GM10847 (cell line): ENCODE data around the gene MYO5B.

ENCODE experiments used
- POLR2A ChIP-seq: IDR thresholded peaks from 2 replicates; pipeline ENCODE4 v1.6.1; 2011; ENCODE audit not compliant: insufficient read length; ENCODE audit errors: extremely low read depth

Gene MYO5B

DNA sequence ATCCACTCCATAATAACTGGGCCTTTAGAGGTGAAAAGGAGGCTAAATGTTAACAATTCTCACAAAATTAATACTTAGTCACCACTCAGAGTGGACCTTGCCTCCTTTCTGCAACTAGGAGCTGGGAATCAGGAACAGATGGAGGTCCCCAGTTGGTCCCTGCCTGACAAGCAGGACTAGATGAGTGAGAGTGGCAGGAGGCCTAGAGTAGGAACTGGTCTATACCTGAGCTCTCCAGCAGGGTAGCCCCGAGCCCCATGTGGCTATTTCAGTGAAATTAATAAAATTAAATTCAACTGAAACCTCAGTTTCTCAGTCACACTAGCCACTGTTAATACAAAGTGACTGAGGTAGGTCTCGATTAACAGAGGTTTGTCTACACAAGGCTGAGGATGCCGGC, 150.5 kb downstream of the MYO5B start:
- no peak for TF ChIP-seq POLR2A

DNA sequence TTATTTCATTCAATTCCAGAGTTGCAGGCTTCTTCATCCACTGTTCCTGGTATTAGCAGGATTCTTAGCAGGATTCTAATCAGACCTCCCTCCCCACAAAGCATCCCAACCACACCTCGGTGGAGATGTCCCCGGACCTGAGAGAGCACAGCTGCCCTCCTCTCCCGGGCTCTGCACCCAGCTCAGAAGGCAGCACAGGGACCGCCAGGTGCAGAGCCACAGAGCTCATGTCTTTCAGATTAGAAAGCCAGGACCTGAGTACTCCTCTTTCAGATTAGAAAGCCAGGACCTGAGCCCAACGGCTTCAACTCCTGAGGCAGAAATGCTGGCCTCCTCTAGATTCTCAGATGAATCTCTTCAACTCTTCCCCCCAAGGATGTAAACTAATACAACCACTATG, 152.3 kb downstream of the MYO5B start:
- TF ChIP-seq POLR2A: no peak

DNA sequence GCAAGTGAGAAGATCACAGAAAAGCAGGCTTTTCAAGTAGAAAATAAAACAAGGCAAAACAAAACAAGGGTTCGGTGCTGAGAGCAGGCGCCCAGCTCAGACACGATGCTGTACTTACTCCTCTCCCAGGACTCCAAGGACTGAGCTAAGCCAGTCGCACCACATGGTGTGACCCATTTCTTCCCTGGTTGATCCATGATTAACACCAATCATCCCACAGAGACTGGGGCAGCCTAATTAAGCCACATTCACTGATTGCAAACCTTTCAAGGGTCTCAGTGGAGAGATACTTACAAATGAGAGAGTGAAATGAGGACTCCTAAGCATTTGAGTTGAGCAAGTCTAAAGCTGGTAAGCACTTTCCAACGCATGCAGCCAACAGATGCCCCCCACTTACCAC, 155.2 kb downstream of the MYO5B start:
- no peak for TF ChIP-seq POLR2A

DNA sequence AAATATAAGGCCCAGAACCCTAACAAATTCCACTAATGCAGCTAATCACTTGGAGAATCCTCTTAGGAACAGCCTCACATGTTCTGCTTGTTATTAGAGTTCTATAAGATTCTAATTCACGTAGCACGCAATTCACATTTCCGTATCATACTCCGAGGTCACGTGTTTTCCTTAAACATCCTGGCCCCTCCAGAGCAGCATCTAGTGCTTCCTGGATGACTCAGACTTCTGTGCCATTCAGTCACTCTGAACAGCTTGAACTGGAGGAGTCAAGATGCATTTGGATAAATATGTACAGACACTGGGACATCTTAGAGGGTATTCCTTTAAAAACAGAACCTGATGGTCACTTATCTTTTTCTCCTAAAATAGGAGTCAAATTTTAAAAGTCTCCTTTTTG, 156.5 kb downstream of the MYO5B start:
- TF ChIP-seq POLR2A: no peak

DNA sequence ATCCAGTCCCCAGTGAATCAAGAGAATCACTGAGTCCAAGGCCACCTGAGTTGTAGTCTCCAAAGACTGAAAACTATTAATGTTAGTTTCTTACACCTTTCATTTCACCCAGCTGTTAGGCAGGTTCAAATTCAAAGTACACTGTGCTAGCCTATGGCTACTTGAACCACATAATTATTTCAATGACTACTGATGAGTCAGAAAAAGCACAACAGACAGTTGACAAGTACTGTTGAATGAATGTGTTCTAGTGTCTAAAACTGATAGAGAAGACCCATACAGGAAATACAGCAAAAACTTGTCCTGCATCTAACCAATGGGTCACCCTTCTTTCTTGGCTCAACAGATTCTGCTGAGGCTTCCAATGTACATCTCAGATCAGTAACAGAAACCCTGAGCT, 160.9 kb downstream of the MYO5B start:
- TF ChIP-seq POLR2A: no peak

DNA sequence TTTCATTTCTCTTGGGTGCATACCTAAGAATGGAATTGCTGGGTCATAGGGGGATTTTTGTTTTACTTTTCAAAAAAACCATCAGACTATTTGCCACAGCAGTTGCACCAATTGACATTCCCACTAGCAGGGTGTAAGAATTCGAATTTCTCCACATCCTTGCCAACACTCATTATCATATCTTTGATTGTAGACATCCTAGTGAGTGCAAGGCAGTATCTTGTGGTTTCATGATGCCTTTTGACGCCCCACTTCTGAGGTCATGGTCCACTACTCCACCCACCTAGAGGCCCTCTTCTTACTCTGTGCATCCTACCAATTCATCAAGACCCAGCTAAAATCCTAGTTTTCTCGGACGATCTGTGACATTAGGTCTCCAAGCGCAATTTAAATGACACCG, 161.9 kb downstream of the MYO5B start:
- TF ChIP-seq POLR2A: no peak

DNA sequence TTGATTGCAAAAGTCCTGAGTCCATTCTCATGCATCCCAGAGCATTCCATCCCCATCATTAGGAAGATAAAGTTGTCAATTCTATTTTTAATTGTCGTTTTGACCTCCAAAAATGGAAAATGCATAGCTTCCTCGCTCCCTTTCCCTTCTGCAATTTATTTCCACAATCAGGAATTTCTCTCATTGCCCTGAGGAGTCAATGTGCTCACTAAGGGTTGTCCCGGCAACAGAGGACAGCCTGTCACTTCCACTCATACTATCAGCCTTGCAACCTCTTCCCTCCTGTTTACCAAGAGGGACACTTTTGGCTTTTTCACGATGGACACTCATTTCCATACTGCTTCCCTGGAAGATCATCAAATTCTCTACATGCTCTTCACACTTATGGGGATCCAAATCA, 164.8 kb downstream of the MYO5B start:
- TF ChIP-seq POLR2A: no peak

DNA sequence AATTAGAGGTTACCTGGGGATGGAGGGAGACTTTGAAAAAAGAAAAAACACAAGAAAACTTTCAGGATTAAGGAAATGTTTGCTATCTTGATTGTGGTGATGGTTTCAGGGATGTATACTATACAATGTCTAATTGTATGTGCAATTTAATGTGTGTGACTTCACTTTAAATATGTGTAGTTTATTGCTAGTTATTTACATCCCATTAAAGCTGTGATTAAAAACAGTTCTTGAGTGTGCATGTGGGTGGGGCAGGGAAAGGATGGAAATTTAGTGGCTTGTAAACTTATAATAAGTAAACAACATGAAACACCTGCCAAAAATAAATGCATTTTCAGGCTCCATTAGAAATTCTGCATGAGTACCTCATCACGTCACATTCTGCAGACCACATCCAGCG, 167.0 kb downstream of the MYO5B start:
- no peak for TF ChIP-seq POLR2A

DNA sequence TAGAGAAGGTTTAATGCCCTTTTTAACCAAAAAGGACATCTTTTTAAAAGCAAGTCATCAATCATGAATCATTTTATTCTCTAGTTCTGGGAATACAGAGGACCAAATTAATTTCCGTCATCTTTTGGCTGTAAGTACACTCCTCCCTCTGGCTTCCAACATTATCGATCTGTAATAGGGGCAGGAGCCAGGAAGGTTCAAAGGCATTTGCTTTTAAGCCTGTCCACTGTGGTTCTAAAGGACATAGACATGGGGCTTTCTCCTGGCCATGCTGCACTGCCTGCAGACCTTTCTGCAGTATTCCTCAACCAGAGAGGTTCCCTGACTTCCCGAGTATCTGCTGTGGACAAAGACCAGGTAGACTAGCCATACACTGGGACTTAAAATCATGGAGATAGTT, 170.5 kb downstream of the MYO5B start:
- TF ChIP-seq POLR2A: no peak

DNA sequence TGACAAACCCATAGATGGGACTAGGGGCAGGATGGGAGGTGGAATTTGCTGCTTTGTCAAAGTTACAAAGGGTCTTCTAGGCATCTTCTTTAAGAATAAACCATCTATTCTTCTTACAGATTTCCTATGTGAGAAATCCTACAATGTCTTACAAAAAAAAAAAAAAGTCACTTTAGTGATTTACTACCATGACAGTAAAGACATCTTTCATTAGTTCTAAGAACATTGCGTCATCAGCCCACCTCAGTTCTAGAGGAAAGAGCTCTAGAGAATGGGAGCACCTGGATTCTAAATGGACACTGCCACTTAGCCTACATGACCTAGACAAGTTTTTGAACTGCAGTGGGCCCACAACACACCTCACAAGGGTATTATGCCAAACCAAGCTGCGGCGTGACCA, 172.0 kb downstream of the MYO5B start:
- no peak for TF ChIP-seq POLR2A

DNA sequence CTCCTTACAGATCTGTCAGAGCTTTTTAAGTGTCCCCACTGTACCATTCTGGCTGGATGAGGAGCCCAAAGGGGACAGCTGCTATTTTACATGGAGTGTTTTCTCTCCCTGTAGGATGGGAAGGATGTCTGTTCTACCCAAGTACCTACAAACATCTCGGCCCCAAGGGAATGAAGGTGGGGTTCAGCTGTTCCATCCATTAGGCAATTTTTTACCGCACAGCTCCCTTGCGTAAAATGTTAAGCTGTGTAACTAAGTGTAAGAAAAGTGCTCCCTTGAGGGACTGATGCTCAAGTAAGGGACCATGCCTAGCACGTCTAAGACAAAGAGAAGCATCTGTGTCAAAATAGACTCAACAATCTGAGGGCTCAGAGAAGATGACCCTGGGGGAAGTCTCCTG, 180.3 kb downstream of the MYO5B start:
- TF ChIP-seq POLR2A: no peak

DNA sequence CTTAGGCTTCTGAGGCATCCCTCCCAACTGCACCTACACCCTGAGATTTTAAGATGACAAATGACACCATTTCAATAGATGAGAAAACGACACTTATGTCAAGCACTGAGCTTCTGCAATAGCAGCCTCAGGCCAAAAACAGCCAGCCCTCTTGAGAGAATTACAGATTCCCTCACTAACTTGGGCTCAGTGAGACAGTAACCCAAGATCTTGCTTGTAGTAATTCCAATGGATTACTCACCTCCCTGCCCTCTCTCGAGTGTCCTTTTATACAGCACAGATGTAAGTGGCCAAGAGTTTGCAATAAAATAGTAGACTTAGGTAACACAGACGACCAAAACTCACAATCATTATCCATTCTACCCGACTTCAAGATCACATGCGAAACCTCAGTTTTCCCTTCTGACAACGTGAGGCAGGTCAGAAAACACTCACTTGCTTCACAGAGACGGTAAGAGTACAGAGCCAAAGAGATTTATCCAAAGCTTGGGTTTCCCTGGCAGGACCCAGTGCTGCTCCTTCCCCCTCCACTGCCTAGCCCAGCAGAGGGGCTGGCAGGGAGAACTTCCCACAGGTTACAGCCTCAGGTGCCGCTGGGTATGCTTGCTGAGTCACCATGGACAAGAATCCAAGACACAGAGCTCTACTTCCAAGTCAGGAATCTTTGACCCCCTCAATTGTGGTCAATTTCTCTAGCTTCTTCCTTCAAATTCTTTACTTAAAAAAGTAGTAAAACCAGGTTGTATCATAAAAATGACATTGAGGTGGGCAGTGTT, 181.4 kb downstream of the MYO5B start:
- TF ChIP-seq POLR2A: no peak

DNA sequence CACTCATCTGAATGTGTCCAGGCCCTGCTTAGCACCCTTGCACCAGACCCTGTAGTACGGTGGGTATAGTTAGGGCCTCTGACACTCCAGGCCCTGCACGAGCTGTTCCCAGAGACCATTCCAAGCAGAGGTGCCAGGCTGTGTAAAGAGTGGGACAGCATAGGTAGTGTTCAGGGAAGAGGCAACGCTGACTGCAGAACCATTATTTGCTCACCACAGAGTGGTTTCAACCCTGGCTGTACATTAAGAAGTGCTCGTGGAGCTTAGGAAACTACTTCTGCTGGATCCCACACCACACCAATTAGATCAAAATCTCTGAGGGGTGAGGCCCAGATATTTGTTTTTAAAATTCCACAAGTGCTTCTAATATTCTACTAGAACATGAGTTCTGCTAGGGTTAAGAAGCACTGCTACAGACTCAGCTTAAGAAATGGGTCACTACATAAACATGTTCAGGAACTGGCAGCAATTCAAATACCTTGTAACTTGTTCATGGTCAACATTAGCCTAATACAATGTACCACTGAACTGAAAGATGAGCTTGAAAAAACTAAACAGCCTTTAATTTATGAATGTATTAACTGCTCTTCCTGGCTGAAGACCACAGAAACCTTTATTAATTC, 183.0 kb downstream of the MYO5B start:
- TF ChIP-seq POLR2A: no peak

DNA sequence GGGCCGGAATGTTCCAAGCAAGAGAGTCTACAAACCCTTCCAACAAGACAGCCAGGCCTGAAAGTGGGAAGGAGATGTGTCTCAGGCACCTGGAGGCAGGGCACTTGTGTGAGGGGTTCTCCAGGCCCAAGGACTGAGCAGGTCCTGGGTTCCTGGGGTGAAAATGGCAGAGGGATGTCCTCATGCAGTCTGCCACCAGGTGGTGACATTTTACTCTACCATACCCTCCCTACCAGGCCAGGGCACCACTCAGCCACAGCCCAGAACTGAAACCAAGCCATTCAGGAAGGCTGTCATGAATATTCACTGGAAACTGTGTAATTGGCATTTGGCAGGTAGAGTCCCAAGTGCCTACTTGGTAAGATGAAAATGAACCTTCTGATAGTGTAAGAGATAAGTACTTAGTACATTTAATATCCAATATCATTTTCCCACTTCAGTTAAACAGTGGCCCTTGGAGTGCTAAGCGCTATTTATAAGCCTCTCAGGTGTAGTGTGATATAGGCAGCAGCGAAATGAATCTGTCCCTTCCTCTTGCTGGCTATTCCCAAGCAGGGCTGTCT, 185.1 kb downstream of the MYO5B start:
- no peak for TF ChIP-seq POLR2A

DNA sequence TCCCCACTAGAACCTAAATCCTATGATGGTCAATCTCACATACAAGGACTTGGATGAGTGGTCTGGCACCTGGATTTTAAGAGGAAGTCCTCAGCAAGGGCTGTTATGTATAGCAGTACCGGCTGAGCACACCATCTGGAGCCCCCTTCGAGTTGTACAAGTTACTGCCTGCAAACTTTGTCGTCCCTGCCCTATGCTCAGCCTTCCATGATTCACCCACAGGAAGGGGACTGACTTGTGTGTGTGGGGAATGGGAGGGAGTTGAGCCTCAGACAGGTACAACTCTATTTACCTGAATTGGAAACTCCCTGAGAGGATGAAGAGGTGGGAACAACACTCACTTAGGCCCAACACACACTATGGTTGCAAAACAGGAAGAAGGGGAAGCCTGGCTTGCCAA, 186.6 kb downstream of the MYO5B start:
- TF ChIP-seq POLR2A: no peak

DNA sequence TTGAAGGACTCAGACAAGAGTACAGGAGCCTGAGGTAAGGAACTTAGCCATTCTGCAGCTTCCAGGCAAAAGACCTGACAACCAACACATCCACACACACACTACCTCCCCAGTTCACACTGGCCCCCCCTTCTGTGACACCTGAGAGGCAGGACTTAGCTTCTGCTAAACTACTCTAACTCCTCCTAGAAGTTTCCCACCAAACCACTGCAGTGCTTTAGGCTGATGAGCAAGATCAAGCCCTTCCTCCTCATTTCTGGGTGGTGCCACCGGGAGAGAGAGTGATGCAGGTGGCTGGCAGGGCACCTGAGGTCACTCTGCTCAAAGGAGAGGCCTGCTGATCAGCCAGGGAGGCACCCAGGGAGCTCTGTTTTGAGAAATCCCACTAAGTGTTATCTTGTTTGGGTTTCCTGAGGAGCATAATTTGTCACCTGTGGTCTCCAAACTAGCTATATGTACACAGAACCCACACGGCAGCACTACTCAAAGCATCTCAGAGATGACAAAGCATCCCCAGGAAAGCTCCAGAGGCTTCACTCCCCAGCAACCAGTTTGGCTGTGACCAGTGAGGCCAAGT, 188.4 kb downstream of the MYO5B start:
- no peak for TF ChIP-seq POLR2A

DNA sequence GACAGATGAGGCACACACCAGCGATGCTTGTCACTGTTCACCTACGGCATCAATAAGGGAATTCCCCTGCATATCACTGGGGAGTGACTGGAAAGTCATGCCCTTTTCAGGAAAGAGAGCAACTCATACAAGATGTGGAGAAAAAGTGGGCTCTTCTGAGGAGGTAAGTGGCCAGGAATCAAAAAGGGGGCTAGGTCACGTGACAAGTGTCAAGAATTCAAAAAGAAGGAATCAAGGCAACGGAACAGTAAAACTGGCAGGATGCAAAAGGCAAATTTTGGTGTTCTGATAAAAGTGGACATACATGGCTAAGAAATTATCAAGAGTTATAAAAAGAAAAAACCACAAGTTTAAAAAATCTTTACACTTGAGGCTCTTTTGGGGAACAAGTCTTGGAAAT, 190.9 kb downstream of the MYO5B start:
- no peak for TF ChIP-seq POLR2A

DNA sequence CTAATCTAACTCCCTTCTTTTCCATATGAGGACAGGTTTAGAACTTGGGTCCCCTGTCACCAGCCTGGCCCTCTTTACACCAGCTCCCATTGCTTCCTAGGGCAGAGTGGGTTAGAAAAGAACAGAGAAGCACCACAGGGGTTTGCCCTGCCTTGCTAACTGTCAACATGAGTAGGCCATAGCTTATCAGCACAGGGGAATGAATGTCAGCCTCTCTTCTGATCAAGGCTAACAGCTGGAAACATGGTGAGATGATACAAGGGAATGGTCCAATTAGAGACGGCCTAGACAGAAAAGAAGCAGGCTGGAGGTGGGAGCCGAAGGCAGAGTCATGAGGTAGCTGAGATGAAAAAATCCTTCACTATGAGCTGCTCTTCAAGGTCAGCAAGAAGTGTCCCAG, 192.2 kb downstream of the MYO5B start:
- no peak for TF ChIP-seq POLR2A
